K562 (cell line): ENCODE data around the gene NDUFA5. TPM values are rescaled to one million over a fixed set of nuclear protein-coding genes. Genes with fewer than 3 reads are reported as not detected.

Source experiments
- ATF1 ChIP-seq, 2 experiments: fragments of 450-650 bp in 1 of 2; IDR thresholded peaks; 2 replicates each; pipeline ENCODE4 v1.6.1; 2016; ENCODE audit warnings: missing compliant biosample characterization in 1 of 2, missing genetic modification characterization in 1 of 2
- CTCF ChIP-seq, 3 experiments: IDR thresholded peaks in 2 of 3; conservative IDR thresholded peaks in 1 of 3; 2 replicates each; pipeline ENCODE4 v1.5.1; 2011 to 2012; ENCODE audit warnings: low read length in 3 of 3, mild to moderate bottlenecking in 3 of 3, control low read depth in 2 of 3, improper control_type of control experiment in 1 of 3, inconsistent platforms in 1 of 3, low read depth in 1 of 3, mixed read lengths in 1 of 3, moderate library complexity in 1 of 3; ENCODE audit not compliant: insufficient read depth in 2 of 3
- EGR1 ChIP-seq: fragments of 450-650 bp; conservative IDR thresholded peaks from 2 replicates; pipeline ENCODE4 v1.6.1; 2017; ENCODE audit warnings: mild to moderate bottlenecking
- FOXA3 ChIP-seq, 2 experiments: fragments of 450-650 bp in 1 of 2; sonication (generic) in 1 of 2; formaldehyde crosslinking; IDR thresholded peaks in 1 of 2; conservative IDR thresholded peaks in 1 of 2; 2 replicates each; pipeline versions ENCODE4 v1.4.0 to v1.8.0; 2020 to 2022; ENCODE audit warnings: mild to moderate bottlenecking in 2 of 2, missing genetic modification reagents in 1 of 2
- MAFK ChIP-seq: IDR thresholded peaks from 2 replicates; pipeline ENCODE4 v1.6.1; 2011; ENCODE audit warnings: low read length, improper control_type of control experiment
- SMAD3 ChIP-seq: fragments of 450-650 bp; formaldehyde crosslinking; conservative IDR thresholded peaks from 2 replicates; pipeline ENCODE4 v1.4.0; 2020; ENCODE audit warnings: mild to moderate bottlenecking
- SMAD4 ChIP-seq: fragments of 250-450 bp; sonication (Bioruptor Pico); conservative IDR thresholded peaks from 2 replicates; pipeline ENCODE4 v1.8.0; 2021; ENCODE audit warnings: inconsistent platforms, mild to moderate bottlenecking, moderate library complexity
- ZNF280B ChIP-seq: fragments of 250-450 bp; sonication (Bioruptor Pico); IDR thresholded peaks from 2 replicates; pipeline ENCODE4 v1.5.1; 2021; ENCODE audit warnings: mild to moderate bottlenecking
- polyA plus RNA-seq, 8 experiments: library from polyadenylated mRNA; depleted of rRNA in 4 of 8; stranded (reverse) in 5 of 8; unstranded in 3 of 8; fragments of >200 nt; fragmentation: Nextera tagmentation in 2 of 8; fragmentation: Illumina TruSeq in 1 of 8; extraction: Ambion mirVana in 2 of 8; extraction: Trizol in 1 of 8; gene quantifications; 2 replicates each; pipeline versions ENCODE4 v1.2.1 to v1.2.3, GENCODE V29; 2011 to 2014; ENCODE audit warnings: inconsistent platforms in 1 of 8, missing spikeins in 1 of 8
- total RNA-seq, 7 experiments: library from RNA; depleted of rRNA in 6 of 7; stranded (reverse); fragments of >200 nt in 6 of 7; fragmentation: Illumina TruSeq in 2 of 7; extraction: Trizol in 2 of 7; gene quantifications; 2 replicates each; pipeline versions ENCODE4 v1.2.1 to v1.2.3, GENCODE V29; 2011 to 2021; ENCODE audit warnings: low replicate concordance in 1 of 7

NDUFA5 gene
- total and polyA plus RNA-seq, 9 of the 15 experiments (the other 6 are each of a cell fraction or from before 2014, with no cell fraction given): 155 to 677 (median 269) TPM

- TF ChIP-seq ZNF280B (CRISPR knock-in tag) (no peak), SMAD4 (CRISPR knock-in tag) (peak; percentile 81), ATF1 (CRISPR knock-in tag; IDR thresholded peaks at IDR 0.05) (no peak), ATF1 (tag; IDR thresholded peaks at IDR 0.05) (peak; percentile 15; the same call in 1 of the 2 replicates), CTCF (IDR thresholded peaks at IDR 0.05 in 2 of 3, conservative IDR thresholded peaks at IDR 0.05 in 1 of 3; ENCODE audit: insufficient read depth in 2 of 3, low read depth in 1 of 3, low read length in 3 of 3) (peak in 1 of 3 experiments; percentile 32; a peak in 2 of 6 replicates), MAFK (0 out of 2 replicates have a peak, but pooled peaks have one; percentile 10), FOXA3 (CRISPR knock-in tag; conservative IDR thresholded peaks at IDR 0.05 in 1 of 2, IDR thresholded peaks at IDR 0.05 in 1 of 2) (peak; percentile 93 to 96), SMAD3 (0 out of 2 replicates have a peak, but pooled peaks have one; percentile 5), EGR1 (peak; percentile 50)
- TF ChIP-seq, all 486 proteins: peak for 46
Measured at GRCh38 chr7:123594813-123595241, 37.2 kb upstream of the NDUFA5 start (continued).
